Endothelial cell of umbilical vein (primary cell): ENCODE measurements around the gene C3orf20. TPM values are rescaled to one million over a fixed set of nuclear protein-coding genes. Genes with fewer than 3 reads are reported as not detected.

Experiments
- BruUV-seq: library from RNA; stranded (reverse); fragments of 400-500 nt; replicated peaks from 2 replicates; lab custom pipeline; 2021; lab: Mats Ljungman, UMichigan
- CTCF ChIA-PET: fragments of 300-600, 350-600 bp; sonication (Branson Sonifier 250); formaldehyde crosslinking; loops from one replicate; lab custom pipeline; 2021; ENCODE audit warnings: antibody characterized with exemption, inconsistent platforms; lab: Charles Lee
- POLR2A ChIA-PET: fragments of 300-600, 350-600 bp; sonication (Branson Sonifier 250); formaldehyde crosslinking; loops from one replicate; lab custom pipeline; 2021; ENCODE audit warnings: antibody characterized with exemption, inconsistent platforms; lab: Charles Lee
- DNase-seq: peaks from one replicate; pipeline ENCODE4 v3.0.0-alpha.2; 2011; ENCODE audit warnings: low read depth, low spot score
- FAIRE-seq: peaks from 2 replicates; lab custom pipeline; 2011; peaks lifted over from hg19 to GRCh38; lab: Jason Lieb, UNC
- H2AFZ ChIP-seq: 2 replicates; pipeline ENCODE4 v1.6.0; 2012; ENCODE audit warnings: low read depth, low read length, control low read depth, inconsistent platforms
- H3K27ac ChIP-seq: 2 replicates; pipeline ENCODE4 v1.5.1; 2011; ENCODE audit warnings: low read depth, mild to moderate bottlenecking, control low read depth, low read length, moderate library complexity; ENCODE audit not compliant: insufficient read depth
- H3K27me3 ChIP-seq, 2 experiments: 2 replicates each; pipeline versions ENCODE4 v1.6.0 to v1.6.1; 2011; ENCODE audit warnings: low read length in 2 of 2, mixed read lengths in 1 of 2; ENCODE audit not compliant: control insufficient read depth in 2 of 2, insufficient read depth in 2 of 2
- H3K36me3 ChIP-seq, 2 experiments: 2 replicates in 1 of 2; 3 replicates in 1 of 2; pipeline ENCODE4 v1.5.1; 2011; ENCODE audit warnings: low read length in 2 of 2, mild to moderate bottlenecking in 1 of 2, moderate library complexity in 1 of 2; ENCODE audit not compliant: control insufficient read depth in 2 of 2, insufficient read depth in 2 of 2; ENCODE audit errors: extremely low read depth in 1 of 2
- H3K4me1 ChIP-seq: 3 replicates; pipeline ENCODE4 v1.5.1; 2011; ENCODE audit warnings: mild to moderate bottlenecking, low read length; ENCODE audit not compliant: control insufficient read depth, insufficient read depth; ENCODE audit errors: extremely low read depth
- H3K4me2 ChIP-seq: 2 replicates; pipeline ENCODE4 v1.6.1; 2011; ENCODE audit warnings: low read length, control low read depth, mixed read lengths; ENCODE audit not compliant: insufficient read depth
- H3K4me3 ChIP-seq, 3 experiments: fragments of 200-600 bp in 1 of 3; sonication (generic), shearing (Covaris generic) in 1 of 3; replicated peaks in 1 of 3; 2 replicates each; pipeline ENCODE4 v1.5.1; 2011 to 2016; ENCODE audit warnings: control low read depth in 3 of 3, low read length in 3 of 3, mild to moderate bottlenecking in 2 of 3, inconsistent platforms in 1 of 3, low read depth in 1 of 3, moderate library complexity in 1 of 3; ENCODE audit not compliant: insufficient read depth in 1 of 3
- H3K79me2 ChIP-seq: 2 replicates; pipeline ENCODE4 v1.6.0; 2012; ENCODE audit warnings: low read length, inconsistent platforms; ENCODE audit not compliant: control insufficient read depth, insufficient read depth
- H3K9ac ChIP-seq: replicated peaks from 2 replicates; pipeline ENCODE3; 2011; ENCODE audit warnings: low read length, control low read depth; ENCODE audit not compliant: insufficient read depth; ENCODE audit errors: extremely low read depth
- H3K9me1 ChIP-seq: replicated peaks from 3 replicates; pipeline ENCODE4 v1.6.0; 2011; ENCODE audit warnings: mild to moderate bottlenecking, low read length; ENCODE audit not compliant: control insufficient read depth, insufficient read depth; ENCODE audit errors: extremely low read depth
- H3K9me3 ChIP-seq: replicated peaks from 2 replicates; pipeline ENCODE4 v1.5.1; 2012; ENCODE audit warnings: low read length, inconsistent platforms; ENCODE audit not compliant: control insufficient read depth, insufficient read depth
- H4K20me1 ChIP-seq: replicated peaks from 2 replicates; pipeline ENCODE3; 2011; ENCODE audit warnings: mild to moderate bottlenecking, low read length; ENCODE audit not compliant: control insufficient read depth, insufficient read depth; ENCODE audit errors: extremely low read depth
- EZH2 ChIP-seq: IDR thresholded peaks from 2 replicates; pipeline ENCODE4 v1.6.1; 2012; ENCODE audit warnings: borderline replicate concordance, low read depth, mild to moderate bottlenecking, moderate library complexity, low read length, inconsistent platforms; ENCODE audit not compliant: severe bottlenecking
- FOS ChIP-seq: IDR thresholded peaks from 2 replicates; pipeline ENCODE4 v1.6.1; 2011; ENCODE audit warnings: mild to moderate bottlenecking, low read length, moderate library complexity, borderline replicate concordance; ENCODE audit not compliant: insufficient read depth
- GATA2 ChIP-seq: IDR thresholded peaks from 2 replicates; pipeline ENCODE4 v1.7.0; 2011; ENCODE audit warnings: low read depth, mild to moderate bottlenecking, moderate library complexity, mixed read lengths, low read length; ENCODE audit not compliant: insufficient read length, insufficient read depth
- JUN ChIP-seq: IDR thresholded peaks from 2 replicates; pipeline ENCODE4 v1.6.1; 2011; ENCODE audit warnings: borderline replicate concordance, low read depth; ENCODE audit not compliant: insufficient read length, insufficient read depth
- MYC ChIP-seq: IDR thresholded peaks from one replicate; pipeline ENCODE4 v1.6.1; 2011; ENCODE audit warnings: mild to moderate bottlenecking, low read depth, low read length
- POLR2A ChIP-seq: IDR thresholded peaks from 2 replicates; pipeline ENCODE4 v1.6.1; 2012; ENCODE audit warnings: low read depth, mild to moderate bottlenecking, control low read depth, low read length
- POLR2AphosphoS5 ChIP-seq: IDR thresholded peaks from 2 replicates; pipeline ENCODE4 v1.6.1; 2012; ENCODE audit warnings: low read depth, mild to moderate bottlenecking, control low read depth, low read length, moderate library complexity; ENCODE audit not compliant: insufficient read depth
- dilution Hi-C: fragments of 300-500 bp; cut with MboI; formaldehyde crosslinking; loops from one replicate; pipeline ENCODE4 v1.15.0; 2019; ENCODE audit warnings: low sequenced_read_pairs; ENCODE audit not compliant: extremely low pct_ligation_motif_present
- intact Hi-C: fragments of 100-400 bp; cut with micrococcal nuclease; formaldehyde crosslinking; loops from one replicate; pipeline ENCODE4 v1.10.0; 2022
- polyA plus RNA-seq, 4 experiments: library from polyadenylated mRNA; depleted of rRNA in 3 of 4; stranded (reverse) in 3 of 4; unstranded in 1 of 4; fragments of >200 nt; gene quantifications; 2 replicates each; pipeline versions ENCODE4 v1.2.1 to v1.2.3, GENCODE V29; 2011 to 2012; ENCODE audit warnings: missing spikeins in 1 of 4
- total RNA-seq: library from RNA; stranded (reverse); gene quantifications from 2 replicates; pipeline ENCODE4 v1.2.3, GENCODE V29; 2021
- TF ChIP-seq, protein P1 (sequence below): IDR thresholded peaks from 2 replicates; pipeline ENCODE4 v1.6.1; 2011; ENCODE audit not compliant: insufficient read depth, insufficient read length
- TF ChIP-seq, protein P2 (sequence below), 2 donors: IDR thresholded peaks; 1 replicate in 1 of 2; 2 replicates in 1 of 2; pipeline ENCODE4 v1.5.1; 2011; ENCODE audit warnings: low read length in 2 of 2, mild to moderate bottlenecking in 2 of 2, moderate library complexity in 2 of 2, control low read depth in 1 of 2, inconsistent platforms in 1 of 2, low read depth in 1 of 2; ENCODE audit not compliant: insufficient read depth in 1 of 2; ENCODE audit errors: extremely low read depth in 1 of 2

Gene C3orf20
- total and polyA plus RNA-seq, 2 donors (not counting 3 experiments of a cell fraction or from before 2014, with no cell fraction given): not detected

DNA sequence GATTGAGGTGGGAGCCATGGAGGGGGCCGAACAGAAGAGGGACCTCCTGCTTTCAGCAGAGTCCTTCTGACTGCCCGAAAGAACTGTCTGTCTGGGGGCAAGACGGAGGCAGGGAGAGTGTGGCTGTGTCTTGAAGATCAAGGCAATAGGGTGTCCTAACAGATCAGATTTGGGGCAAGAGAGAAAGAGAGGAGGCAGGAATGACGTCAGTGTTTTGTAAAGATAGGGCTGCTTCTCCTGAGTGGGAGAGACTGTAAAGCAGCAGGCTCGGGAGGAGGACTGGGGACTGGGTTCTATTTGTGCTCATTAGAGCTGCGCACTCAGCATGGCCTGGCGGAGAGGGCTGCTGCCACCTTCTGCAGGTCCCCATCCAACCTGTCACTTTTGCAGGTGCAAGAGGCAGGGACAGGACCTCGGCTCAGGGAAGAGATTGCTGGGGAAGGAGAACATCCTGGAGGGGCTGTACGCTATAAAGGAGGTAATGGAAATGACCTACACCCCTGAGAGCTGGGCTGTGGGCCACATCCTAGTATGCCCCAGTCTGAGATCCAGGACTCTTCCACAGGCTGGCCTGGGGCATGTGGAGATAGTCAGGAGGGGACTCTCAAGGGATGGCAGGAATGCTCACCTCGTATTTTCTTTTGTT lies 114.8 kb downstream of the C3orf20 start:
- dilution Hi-C loops: loop anchor here (10.0 kb wide), 1 partner anchor 55 kb away; no protein-coding TSS in a partner anchor
- FAIRE-seq: no peak
- TF ChIP-seq, protein P1, sequence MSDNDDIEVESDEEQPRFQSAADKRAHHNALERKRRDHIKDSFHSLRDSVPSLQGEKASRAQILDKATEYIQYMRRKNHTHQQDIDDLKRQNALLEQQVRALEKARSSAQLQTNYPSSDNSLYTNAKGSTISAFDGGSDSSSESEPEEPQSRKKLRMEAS: no peak
- TF ChIP-seq GATA2 (no peak), JUN (no peak), POLR2AphosphoS5 (no peak), FOS (no peak), POLR2A (no peak), EZH2 (no peak), MYC (no peak)
- TF ChIP-seq, protein P2, sequence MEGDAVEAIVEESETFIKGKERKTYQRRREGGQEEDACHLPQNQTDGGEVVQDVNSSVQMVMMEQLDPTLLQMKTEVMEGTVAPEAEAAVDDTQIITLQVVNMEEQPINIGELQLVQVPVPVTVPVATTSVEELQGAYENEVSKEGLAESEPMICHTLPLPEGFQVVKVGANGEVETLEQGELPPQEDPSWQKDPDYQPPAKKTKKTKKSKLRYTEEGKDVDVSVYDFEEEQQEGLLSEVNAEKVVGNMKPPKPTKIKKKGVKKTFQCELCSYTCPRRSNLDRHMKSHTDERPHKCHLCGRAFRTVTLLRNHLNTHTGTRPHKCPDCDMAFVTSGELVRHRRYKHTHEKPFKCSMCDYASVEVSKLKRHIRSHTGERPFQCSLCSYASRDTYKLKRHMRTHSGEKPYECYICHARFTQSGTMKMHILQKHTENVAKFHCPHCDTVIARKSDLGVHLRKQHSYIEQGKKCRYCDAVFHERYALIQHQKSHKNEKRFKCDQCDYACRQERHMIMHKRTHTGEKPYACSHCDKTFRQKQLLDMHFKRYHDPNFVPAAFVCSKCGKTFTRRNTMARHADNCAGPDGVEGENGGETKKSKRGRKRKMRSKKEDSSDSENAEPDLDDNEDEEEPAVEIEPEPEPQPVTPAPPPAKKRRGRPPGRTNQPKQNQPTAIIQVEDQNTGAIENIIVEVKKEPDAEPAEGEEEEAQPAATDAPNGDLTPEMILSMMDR (IDR thresholded peaks at IDR 0.05; ENCODE audit: extremely low read depth in 1 of 2, insufficient read depth in 1 of 2, low read depth in 1 of 2, low read length in 2 of 2): no peak

More for the DNA sequence above, 114.8 kb downstream of the C3orf20 start:
- BruUV-seq: no TSS peak
- Histone ChIP-seq H2AFZ (no peak overlapping the region), H4K20me1 (no peaks in the 10 kb centered on the region), H3K27ac (no peak overlapping the region), H3K4me2 (no peak overlapping the region), H3K79me2 (no peaks in the 10 kb centered on the region), H3K4me1 (no peaks in the 10 kb centered on the region), H3K36me3 (no peaks in the 10 kb centered on the region), H3K9me1 (no peaks in the 10 kb centered on the region), H3K9ac (no peak overlapping the region), H3K4me3 (no peak overlapping the region), H3K9me3 (no peaks in the 10 kb centered on the region), H3K27me3 (peaks cover 4 to 11% of the 10 kb centered on the region in 2 experiments)
- DNase-seq: no peak
- POLR2A ChIA-PET: no interaction called here
- intact Hi-C loops: loop anchor here (5.0 to 10.0 kb wide), 2 partner anchors 88 to 285 kb away; no protein-coding TSS in a partner anchor
- CTCF ChIA-PET: interaction anchor here (0.9 to 4.4 kb wide), 23 partner anchors 8 to 586 kb away, joined by 3 to 60 read pairs (median 5); partner anchors contain the start of gene FGD5
